HEK293T (cell line): ENCODE data around the gene TMEM131.
"Not testable (repeated sequence)": the region's sequence is repeated elsewhere in the genome, so short reads cannot be mapped to it uniquely, and the experiment has no call there.

Source experiments
- ARNT ChIP-seq: fragments of 450-650 bp; IDR thresholded peaks from 2 replicates; pipeline ENCODE4 v1.6.1; 2017; ENCODE audit warnings: mild to moderate bottlenecking
- BHLHE40 ChIP-seq: fragments of 450-650 bp; IDR thresholded peaks from 2 replicates; pipeline ENCODE4 v1.6.1; 2016; ENCODE audit warnings: mild to moderate bottlenecking, moderate library complexity, borderline replicate concordance
- CTBP1 ChIP-seq: fragments of 450-650 bp; IDR thresholded peaks from 2 replicates; pipeline ENCODE4 v1.6.1; 2016; ENCODE audit warnings: borderline replicate concordance
- ELF4 ChIP-seq: fragments of 450-650 bp; IDR thresholded peaks from 2 replicates; pipeline ENCODE4 v1.6.1; 2017; ENCODE audit warnings: antibody characterized with exemption
- FOXA1 ChIP-seq: fragments of 450-650 bp; IDR thresholded peaks from 2 replicates; pipeline ENCODE4 v1.6.1; 2016; ENCODE audit warnings: mild to moderate bottlenecking
- FOXK2 ChIP-seq: fragments of 450-650 bp; IDR thresholded peaks from 2 replicates; pipeline ENCODE4 v1.6.1; 2016; ENCODE audit warnings: mild to moderate bottlenecking
- FOXM1 ChIP-seq: fragments of 450-650 bp; IDR thresholded peaks from 2 replicates; pipeline ENCODE4 v1.6.1; 2017; ENCODE audit warnings: mild to moderate bottlenecking, borderline replicate concordance
- HDGF ChIP-seq: fragments of 450-650 bp; IDR thresholded peaks from 2 replicates; pipeline ENCODE4 v1.6.1; 2017; ENCODE audit warnings: antibody characterized with exemption, borderline replicate concordance
- L3MBTL2 ChIP-seq: fragments of 450-650 bp; conservative IDR thresholded peaks from 2 replicates; pipeline ENCODE4 v1.6.1; 2016; ENCODE audit warnings: mild to moderate bottlenecking
- LEF1 ChIP-seq: fragments of 450-650 bp; IDR thresholded peaks from 2 replicates; pipeline ENCODE4 v1.6.1; 2017; ENCODE audit warnings: mild to moderate bottlenecking, borderline replicate concordance
- NFRKB ChIP-seq: fragments of 450-650 bp; IDR thresholded peaks from 2 replicates; pipeline ENCODE4 v1.6.1; 2016; ENCODE audit warnings: mild to moderate bottlenecking, moderate library complexity
- SP1 ChIP-seq: fragments of 450-650 bp; IDR thresholded peaks from 2 replicates; pipeline ENCODE4 v1.6.1; 2017
- SUZ12 ChIP-seq: fragments of 450-650 bp; IDR thresholded peaks from 2 replicates; pipeline ENCODE4 v1.6.1; 2016; ENCODE audit warnings: mild to moderate bottlenecking
- TARDBP ChIP-seq: fragments of 450-650 bp; IDR thresholded peaks from 2 replicates; pipeline ENCODE4 v1.6.1; 2016

- TF ChIP-seq ELF4, TARDBP, CTBP1, NFRKB, BHLHE40, FOXM1, SUZ12, FOXA1, SP1, HDGF, FOXK2, LEF1, ARNT, L3MBTL2: not testable (repeated sequence)
Observed at GRCh38 chr2:97846716-97847115, 149.0 kb downstream of the TMEM131 start.
